ENCODE data around the gene GPX4. TPM values are rescaled to one million over a fixed set of nuclear protein-coding genes. Genes with fewer than 3 reads are reported as not detected.

Gene GPX4
- total RNA-seq, 4 donors from 2014 or later: 267 to 359 (median 344) TPM

- H3K36me3 ChIP-seq: peaks cover 91% of the 10 kb centered on the region
- no peaks in the 10 kb centered on the region for H3K27me3 ChIP-seq
- peaks cover 28% of the 10 kb centered on the region for H3K4me1 ChIP-seq
- H3K27ac ChIP-seq: no peak overlapping the region
- no CpG with 5 or more reads among the region's 52 CpGs for WGBS
- TF ChIP-seq POLR2AphosphoS5 (IDR thresholded peaks at IDR 0.05): no peak
- no peak overlapping the region for H3K4me3 ChIP-seq
- no peak for DNase-seq (ENCODE audit: low spot score in 2 of 2)
- no peaks in the 10 kb centered on the region for H3K9me3 ChIP-seq
Measured at GRCh38 chr19:1116726-1117581, 13.2 kb downstream of the GPX4 start.

GRCh38 chr19:1117654-1118053 lies 13.9 kb downstream of the GPX4 start:
- Histone ChIP-seq H3K36me3 (peaks cover 95% of the 10 kb centered on the region), H3K4me3 (no peak overlapping the region), H3K27me3 (no peaks in the 10 kb centered on the region), H3K9me3 (no peaks in the 10 kb centered on the region), H3K4me1 (peaks cover 23% of the 10 kb centered on the region), H3K27ac (no peak overlapping the region)
- DNase-seq (ENCODE audit: low spot score in 2 of 2): no peak
- WGBS: 90% methylated on average over 8 of the region's 16 CpGs
- TF ChIP-seq POLR2AphosphoS5 (IDR thresholded peaks at IDR 0.05) (no peak), EP300 (IDR thresholded peaks at IDR 0.05) (no peak), CTCF (IDR thresholded peaks at IDR 0.05) (no peak), POLR2A (IDR thresholded peaks at IDR 0.05) (no peak)

- Histone ChIP-seq H3K9me3 (no peaks in the 10 kb centered on the region), H3K4me1 (peaks cover 15% of the 10 kb centered on the region), H3K36me3 (peaks cover 98% of the 10 kb centered on the region), H3K27me3 (no peaks in the 10 kb centered on the region), H3K27ac (no peak overlapping the region), H3K4me3 (no peak overlapping the region)
- TF ChIP-seq POLR2AphosphoS5 (IDR thresholded peaks at IDR 0.05) (no peak), POLR2A (IDR thresholded peaks at IDR 0.05) (no peak), CTCF (IDR thresholded peaks at IDR 0.05) (no peak), EP300 (IDR thresholded peaks at IDR 0.05) (no peak)
- no peak for DNase-seq (ENCODE audit: low spot score in 2 of 2)
- 93% methylated on average over 18 of the region's 34 CpGs for WGBS
Measured at GRCh38 chr19:1118999-1119398, 15.2 kb downstream of the GPX4 start.

GRCh38 chr19:1119475-1120217 lies 15.9 kb downstream of the GPX4 start:
- Histone ChIP-seq H3K4me1 (peaks cover 19% of the 10 kb centered on the region), H3K9me3 (no peaks in the 10 kb centered on the region), H3K27me3 (no peaks in the 10 kb centered on the region), H3K27ac (no peak overlapping the region), H3K36me3 (peaks cover 98% of the 10 kb centered on the region), H3K4me3 (no peak overlapping the region)
- WGBS: 82% methylated on average over 43 of the region's 50 CpGs
- no peak for DNase-seq (ENCODE audit: low spot score in 2 of 2)
- TF ChIP-seq POLR2A (IDR thresholded peaks at IDR 0.05): no peak
- TF ChIP-seq EP300 (IDR thresholded peaks at IDR 0.05): no peak
- TF ChIP-seq POLR2AphosphoS5 (IDR thresholded peaks at IDR 0.05): no peak
- TF ChIP-seq CTCF (IDR thresholded peaks at IDR 0.05): no peak

GRCh38 chr19:1121395-1121794 lies 17.6 kb downstream of the GPX4 start:
- Histone ChIP-seq H3K9me3 (no peaks in the 10 kb centered on the region), H3K36me3 (peaks cover 97% of the 10 kb centered on the region), H3K27ac (no peak overlapping the region), H3K4me3 (no peak overlapping the region), H3K4me1 (peaks cover 20% of the 10 kb centered on the region), H3K27me3 (no peaks in the 10 kb centered on the region)
- no peak for DNase-seq (ENCODE audit: low spot score in 2 of 2)
- WGBS: 97% methylated on average over 7 of the region's 10 CpGs
- TF ChIP-seq EP300 (IDR thresholded peaks at IDR 0.05) (no peak), POLR2A (IDR thresholded peaks at IDR 0.05) (no peak), POLR2AphosphoS5 (IDR thresholded peaks at IDR 0.05) (no peak), CTCF (IDR thresholded peaks at IDR 0.05) (no peak)

Measured in suprapubic skin (tissue), 4 donors.